ENCODE results near the gene CDK6.

GRCh38 chr7:92754919-92755581 is 81.3 kb downstream of the CDK6 start:
- TF ChIP-seq CTCF (IDR thresholded peaks at IDR 0.05) (no peak), EZH2 (IDR thresholded peaks at IDR 0.05) (no peak)

Measured in neural progenitor cell (in vitro differentiated cells).